HUES48 (cell line): ENCODE data around the gene METAP2.

Experiments
- H3K27ac ChIP-seq: one replicate; pipeline ENCODE4 v1.7.0; 2013; ENCODE audit warnings: low read depth, low read length, inconsistent platforms
- H3K27me3 ChIP-seq: 2 replicates; pipeline ENCODE4 v1.6.1; 2013; ENCODE audit warnings: mild to moderate bottlenecking, low read length; ENCODE audit not compliant: control insufficient read depth, insufficient read depth
- H3K36me3 ChIP-seq: 2 replicates; pipeline ENCODE4 v1.6.1; 2013; ENCODE audit warnings: low read length; ENCODE audit not compliant: control insufficient read depth, insufficient read depth
- H3K4me1 ChIP-seq: 2 replicates; pipeline ENCODE4 v1.6.1; 2013; ENCODE audit warnings: mild to moderate bottlenecking, low read length; ENCODE audit not compliant: control insufficient read depth, insufficient read depth
- H3K4me3 ChIP-seq: 2 replicates; pipeline ENCODE4 v1.5.1; 2013; ENCODE audit warnings: mild to moderate bottlenecking, low read depth, low read length
- H3K9ac ChIP-seq: 2 replicates; pipeline ENCODE4 v1.6.1; 2013; ENCODE audit warnings: mild to moderate bottlenecking, low read depth, low read length, moderate library complexity
- H3K9me3 ChIP-seq: 2 replicates; pipeline ENCODE4 v1.6.1; 2013; ENCODE audit warnings: low read length; ENCODE audit not compliant: control insufficient read depth, insufficient read depth

Gene METAP2

GRCh38 chr12:95509300-95509699, 35.3 kb downstream of the METAP2 start:
- no peaks in the 10 kb centered on the region for H3K9me3 ChIP-seq
- H3K27me3 ChIP-seq: no peaks in the 10 kb centered on the region
- H3K4me1 ChIP-seq: no peaks in the 10 kb centered on the region
- H3K27ac ChIP-seq: no peak overlapping the region
- peaks cover 95% of the 10 kb centered on the region for H3K36me3 ChIP-seq
- no peak overlapping the region for H3K4me3 ChIP-seq
- no peak overlapping the region for H3K9ac ChIP-seq

DNA sequence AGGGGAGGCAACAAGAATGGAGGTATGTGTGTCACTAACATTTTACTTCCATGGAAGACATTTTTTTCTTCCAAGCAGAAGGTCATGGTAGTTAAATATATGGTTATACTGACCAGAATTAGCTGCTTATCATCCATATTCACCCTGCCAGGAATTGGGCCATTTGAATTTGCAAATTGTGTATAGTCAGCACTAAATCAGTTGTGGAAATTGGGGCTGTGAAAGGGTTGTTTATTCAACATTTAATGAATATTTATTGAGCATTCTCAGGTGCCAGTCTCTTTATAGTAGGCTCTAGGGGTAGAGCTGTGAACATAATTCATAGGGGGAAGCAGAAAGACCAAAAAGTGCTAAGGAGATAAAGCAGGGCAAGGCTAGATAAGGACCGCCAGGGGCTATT, 38.0 kb downstream of the METAP2 start:
- H3K4me3 ChIP-seq: no peak overlapping the region
- H3K27me3 ChIP-seq: no peaks in the 10 kb centered on the region
- no peak overlapping the region for H3K9ac ChIP-seq
- H3K27ac ChIP-seq: no peak overlapping the region
- H3K36me3 ChIP-seq: peaks cover 94% of the 10 kb centered on the region
- no peaks in the 10 kb centered on the region for H3K9me3 ChIP-seq
- no peaks in the 10 kb centered on the region for H3K4me1 ChIP-seq

DNA sequence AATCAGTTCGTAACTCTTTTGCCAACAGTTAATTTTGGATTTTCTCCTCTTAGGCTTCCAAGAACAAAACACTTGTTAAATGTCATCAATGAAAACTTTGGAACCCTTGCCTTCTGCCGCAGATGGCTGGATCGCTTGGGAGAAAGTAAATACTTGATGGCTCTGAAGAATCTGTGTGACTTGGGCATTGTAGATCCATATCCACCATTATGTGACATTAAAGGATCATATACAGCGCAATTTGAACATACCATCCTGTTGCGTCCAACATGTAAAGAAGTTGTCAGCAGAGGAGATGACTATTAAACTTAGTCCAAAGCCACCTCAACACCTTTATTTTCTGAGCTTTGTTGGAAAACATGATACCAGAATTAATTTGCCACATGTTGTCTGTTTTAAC, 39.6 kb downstream of the METAP2 start:
- peaks cover 94% of the 10 kb centered on the region for H3K36me3 ChIP-seq
- no peak overlapping the region for H3K9ac ChIP-seq
- H3K4me3 ChIP-seq: no peak overlapping the region
- H3K9me3 ChIP-seq: no peaks in the 10 kb centered on the region
- no peak overlapping the region for H3K27ac ChIP-seq
- no peaks in the 10 kb centered on the region for H3K27me3 ChIP-seq
- H3K4me1 ChIP-seq: no peaks in the 10 kb centered on the region

DNA sequence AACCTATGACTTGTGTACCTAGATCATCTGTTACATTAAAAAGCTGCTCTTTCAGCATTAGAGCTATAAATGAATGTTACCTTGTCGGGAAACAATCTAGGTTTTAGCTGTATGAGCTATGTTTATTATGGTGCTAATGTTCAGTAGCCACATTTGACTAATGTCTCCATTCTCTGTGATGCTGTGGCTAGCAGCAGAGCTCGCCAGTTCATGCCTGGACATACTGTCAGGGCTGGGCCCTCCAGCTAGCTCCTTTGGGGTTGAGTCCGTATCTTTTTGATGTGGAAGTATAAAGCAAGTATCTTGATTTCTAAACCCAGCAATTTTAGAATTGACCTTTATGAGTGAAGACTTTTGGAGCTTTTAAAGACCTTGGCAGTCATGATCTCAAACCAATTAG, 41.2 kb downstream of the METAP2 start:
- no peaks in the 10 kb centered on the region for H3K4me1 ChIP-seq
- H3K27me3 ChIP-seq: no peaks in the 10 kb centered on the region
- no peak overlapping the region for H3K4me3 ChIP-seq
- no peak overlapping the region for H3K9ac ChIP-seq
- peak overlapping the region; percentile 21 for H3K27ac ChIP-seq
- peaks cover 89% of the 10 kb centered on the region for H3K36me3 ChIP-seq
- no peaks in the 10 kb centered on the region for H3K9me3 ChIP-seq

DNA sequence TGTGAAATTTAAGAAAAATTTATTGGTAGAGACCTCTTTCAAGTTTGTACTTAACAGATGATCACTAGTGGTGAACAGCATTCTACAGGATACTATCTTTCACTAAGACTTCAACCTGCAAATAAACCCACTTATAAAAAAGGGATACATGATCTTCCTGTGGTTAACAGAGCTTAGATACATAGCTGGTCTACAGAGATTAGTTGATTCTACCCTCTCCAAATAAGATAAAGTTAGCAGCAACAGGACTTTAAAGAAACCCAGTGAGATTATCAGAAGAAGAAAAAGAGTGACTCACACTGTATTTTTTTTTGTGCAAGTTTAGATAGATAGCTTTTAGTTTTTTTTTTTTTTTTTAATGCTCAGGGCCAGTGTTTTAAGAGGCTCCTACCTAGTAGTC, 42.8 kb downstream of the METAP2 start:
- Histone ChIP-seq H3K9me3 (no peaks in the 10 kb centered on the region), H3K4me3 (no peak overlapping the region), H3K27me3 (no peaks in the 10 kb centered on the region), H3K36me3 (peaks cover 89% of the 10 kb centered on the region), H3K9ac (no peak overlapping the region), H3K27ac (no peak overlapping the region), H3K4me1 (no peaks in the 10 kb centered on the region)

- H3K36me3 ChIP-seq: peaks cover 89% of the 10 kb centered on the region
- no peak overlapping the region for H3K27ac ChIP-seq
- no peaks in the 10 kb centered on the region for H3K27me3 ChIP-seq
These were observed 43.3 kb downstream of the METAP2 start for GRCh38 chr12:95517246-95517645.

GRCh38 chr12:95518944-95519343, 45.0 kb downstream of the METAP2 start:
- H3K27ac ChIP-seq: no peak overlapping the region
- H3K4me1 ChIP-seq: no peaks in the 10 kb centered on the region
- peaks cover 89% of the 10 kb centered on the region for H3K36me3 ChIP-seq
- no peaks in the 10 kb centered on the region for H3K27me3 ChIP-seq
- no peaks in the 10 kb centered on the region for H3K9me3 ChIP-seq
- no peak overlapping the region for H3K9ac ChIP-seq
- H3K4me3 ChIP-seq: no peak overlapping the region

More at GRCh38 chr12:95517246-95517645, 43.3 kb downstream of the METAP2 start:
- no peak overlapping the region for H3K4me3 ChIP-seq
- no peaks in the 10 kb centered on the region for H3K9me3 ChIP-seq
- H3K9ac ChIP-seq: no peak overlapping the region
- no peaks in the 10 kb centered on the region for H3K4me1 ChIP-seq

- Histone ChIP-seq H3K9ac (no peak overlapping the region), H3K9me3 (no peaks in the 10 kb centered on the region), H3K27me3 (no peaks in the 10 kb centered on the region), H3K4me1 (no peaks in the 10 kb centered on the region), H3K36me3 (peaks cover 87% of the 10 kb centered on the region), H3K4me3 (no peak overlapping the region), H3K27ac (no peak overlapping the region)
These were observed 46.9 kb downstream of the METAP2 start for GRCh38 chr12:95520816-95521215.

GRCh38 chr12:95522692-95523091, 48.7 kb downstream of the METAP2 start:
- Histone ChIP-seq H3K9ac (no peak overlapping the region), H3K9me3 (no peaks in the 10 kb centered on the region), H3K4me1 (no peaks in the 10 kb centered on the region), H3K27me3 (no peaks in the 10 kb centered on the region), H3K27ac (peak overlapping the region; percentile 21), H3K4me3 (no peak overlapping the region), H3K36me3 (peaks cover 84% of the 10 kb centered on the region)

GRCh38 chr12:95528431-95528830, 54.5 kb downstream of the METAP2 start:
- Histone ChIP-seq H3K27me3 (no peaks in the 10 kb centered on the region), H3K4me1 (no peaks in the 10 kb centered on the region), H3K27ac (no peak overlapping the region), H3K9me3 (no peaks in the 10 kb centered on the region), H3K36me3 (peaks cover 86% of the 10 kb centered on the region), H3K4me3 (no peak overlapping the region), H3K9ac (no peak overlapping the region)

DNA sequence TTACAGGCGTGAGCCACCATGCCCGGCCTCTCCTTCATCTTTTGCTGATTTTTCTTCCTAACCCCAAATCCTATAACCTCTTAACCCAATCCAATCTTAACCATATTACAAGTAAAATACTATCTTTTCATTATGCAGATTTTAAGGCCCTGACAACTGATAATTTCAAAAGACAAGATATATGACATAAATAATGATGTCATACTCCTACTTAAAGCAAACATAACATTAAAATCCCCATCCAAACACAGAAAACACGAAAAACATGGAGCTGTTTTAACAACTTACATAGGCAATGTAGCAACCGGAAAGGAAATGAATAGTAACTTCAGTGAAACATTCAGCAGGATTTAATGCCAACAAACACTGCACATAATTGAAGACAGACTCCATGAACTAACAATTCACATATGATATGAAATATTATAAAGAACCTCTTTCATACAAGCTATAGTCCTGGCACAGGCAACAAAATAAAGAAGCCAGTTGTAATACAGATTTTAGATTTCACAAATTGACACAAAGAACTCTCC, 55.8 kb downstream of the METAP2 start:
- H3K4me1 ChIP-seq: no peaks in the 10 kb centered on the region
- no peak overlapping the region for H3K9ac ChIP-seq
- no peaks in the 10 kb centered on the region for H3K27me3 ChIP-seq
- H3K36me3 ChIP-seq: peaks cover 81% of the 10 kb centered on the region
- H3K9me3 ChIP-seq: no peaks in the 10 kb centered on the region
- H3K4me3 ChIP-seq: no peak overlapping the region
- H3K27ac ChIP-seq: no peak overlapping the region

DNA sequence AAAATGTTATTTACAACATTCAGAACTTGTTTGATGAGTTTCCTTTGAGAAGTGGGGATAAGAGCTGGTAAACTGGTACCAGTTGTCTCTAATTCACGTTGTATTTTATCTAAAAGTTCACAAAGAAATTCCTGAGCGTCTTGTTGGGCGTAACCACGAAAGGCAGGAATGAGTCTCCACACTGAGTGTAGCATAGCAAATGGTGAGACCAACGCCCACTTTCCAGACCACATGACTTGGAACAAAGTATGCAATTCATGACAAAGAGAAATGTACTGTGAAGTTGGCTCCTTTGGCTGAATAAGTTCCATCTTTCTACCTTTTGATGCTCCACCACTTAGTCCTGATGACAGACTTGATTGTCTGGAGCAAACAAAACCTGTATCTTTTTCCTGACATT, 58.9 kb downstream of the METAP2 start:
- H3K9ac ChIP-seq: no peak overlapping the region
- no peaks in the 10 kb centered on the region for H3K9me3 ChIP-seq
- peaks cover 64% of the 10 kb centered on the region for H3K36me3 ChIP-seq
- no peaks in the 10 kb centered on the region for H3K27me3 ChIP-seq
- H3K4me3 ChIP-seq: no peak overlapping the region
- H3K27ac ChIP-seq: no peak overlapping the region
- H3K4me1 ChIP-seq: peaks cover 9% of the 10 kb centered on the region
